Kidney epithelial cell (primary cell): ENCODE data around the gene LITAFD. TPM values are rescaled to one million over a fixed set of nuclear protein-coding genes. Genes with fewer than 3 reads are reported as not detected.

Source experiments
- DNase-seq: peaks from one replicate; pipeline ENCODE4 v3.0.0-alpha.2; 2010; ENCODE audit warnings: low read depth
- H3K27me3 ChIP-seq: 2 replicates; pipeline ENCODE4 v1.6.0; 2011; ENCODE audit warnings: low read length; ENCODE audit not compliant: control insufficient read depth, insufficient read depth
- H3K36me3 ChIP-seq: 2 replicates; pipeline ENCODE4 v1.5.1; 2011; ENCODE audit warnings: low read length; ENCODE audit not compliant: control insufficient read depth, insufficient read depth
- H3K4me3 ChIP-seq: 2 replicates; pipeline ENCODE4 v1.5.1; 2011; ENCODE audit warnings: low read depth, mild to moderate bottlenecking, control low read depth, low read length
- CTCF ChIP-seq: IDR thresholded peaks from 2 replicates; pipeline ENCODE4 v1.5.1; 2011; ENCODE audit warnings: mild to moderate bottlenecking, moderate library complexity, low read length, control low read depth, inconsistent platforms; ENCODE audit not compliant: insufficient read depth, poor library complexity, severe bottlenecking
- total RNA-seq: library from RNA; depleted of rRNA; stranded (reverse); fragments of >200 nt; gene quantifications from 2 replicates; pipeline ENCODE4 v1.2.3, GENCODE V29; 2015

The LITAFD gene
- total RNA-seq, 1 donor from 2014 or later: not detected

GRCh38 chr16:8847145-8847544 is 35.0 kb upstream of the LITAFD start:
- H3K4me3 ChIP-seq: no peak overlapping the region
- no peak for DNase-seq
- H3K27me3 ChIP-seq: no peaks in the 10 kb centered on the region
- TF ChIP-seq CTCF: no peak
- H3K36me3 ChIP-seq: peaks cover 2% of the 10 kb centered on the region

GRCh38 chr16:8847623-8848022 is 34.5 kb upstream of the LITAFD start:
- H3K4me3 ChIP-seq: no peak overlapping the region
- TF ChIP-seq CTCF: no peak
- peaks cover 2% of the 10 kb centered on the region for H3K36me3 ChIP-seq
- H3K27me3 ChIP-seq: no peaks in the 10 kb centered on the region
- no peak for DNase-seq

- no peak for DNase-seq
- Histone ChIP-seq H3K4me3 (no peak overlapping the region), H3K27me3 (no peaks in the 10 kb centered on the region), H3K36me3 (peaks cover 2% of the 10 kb centered on the region)
- TF ChIP-seq CTCF: no peak
These were observed 33.8 kb upstream of the LITAFD start for GRCh38 chr16:8848231-8848938.

- H3K36me3 ChIP-seq: peaks cover 2% of the 10 kb centered on the region
- no peak overlapping the region for H3K4me3 ChIP-seq
- no peak for TF ChIP-seq CTCF
- no peak for DNase-seq
- H3K27me3 ChIP-seq: no peaks in the 10 kb centered on the region
These were observed 33.2 kb upstream of the LITAFD start for GRCh38 chr16:8848939-8849391.

GRCh38 chr16:8849411-8850011 is 32.6 kb upstream of the LITAFD start:
- TF ChIP-seq CTCF: no peak
- Histone ChIP-seq H3K4me3 (no peak overlapping the region), H3K27me3 (no peaks in the 10 kb centered on the region), H3K36me3 (peaks cover 2% of the 10 kb centered on the region)
- no peak for DNase-seq
